Uterus (tissue), 4 donors: Measurements from ENCODE around the gene DPH1. TPM values are rescaled to one million over a fixed set of nuclear protein-coding genes. Genes with fewer than 3 reads are reported as not detected.

Source experiments
- DNase-seq, 2 donors: peaks; one replicate each; pipeline ENCODE4 v3.0.0-alpha.2; 2019 to 2020
- H3K27ac ChIP-seq, 2 donors: fragments of 200-600 bp; sonication (generic); 1 replicate in 1 of 2; 2 replicates in 1 of 2; pipeline ENCODE4 v1.5.1; 2016 to 2018
- H3K27me3 ChIP-seq, 2 donors: fragments of 200-600 bp; sonication (generic); one replicate each; pipeline ENCODE4 v1.5.1; 2018 to 2019; ENCODE audit warnings: control low read depth in 1 of 2
- H3K36me3 ChIP-seq, 2 donors: fragments of 200-600 bp; sonication (generic); one replicate each; pipeline ENCODE4 v1.5.1; 2019; ENCODE audit warnings: control low read depth in 1 of 2
- H3K4me1 ChIP-seq, 2 donors: fragments of 200-600 bp; sonication (generic); one replicate each; pipeline ENCODE4 v1.5.1; 2018 to 2019; ENCODE audit warnings: control low read depth in 1 of 2
- H3K4me3 ChIP-seq, 2 donors: fragments of 200-600 bp; sonication (generic); 1 replicate in 1 of 2; 2 replicates in 1 of 2; pipeline ENCODE4 v1.5.1; 2018 to 2019; ENCODE audit warnings: mild to moderate bottlenecking in 1 of 2
- H3K9me3 ChIP-seq, 2 donors: fragments of 200-600 bp; sonication (generic); one replicate each; pipeline ENCODE4 v1.5.1; 2019; ENCODE audit warnings: control low read depth in 1 of 2
- POLR2A ChIP-seq, 2 donors: fragments of 450-650 bp; IDR thresholded peaks; one replicate each; pipeline ENCODE4 v1.6.1; 2016; ENCODE audit warnings: antibody characterized with exemption in 2 of 2, mild to moderate bottlenecking in 1 of 2, moderate library complexity in 1 of 2
- intact Hi-C: fragments of 100-400 bp; cut with DNase I; formaldehyde crosslinking; loops from one replicate; pipeline ENCODE4 v1.15.1; 2023; ENCODE audit warnings: low total_unique reads
- total RNA-seq, 4 donors: library from RNA; depleted of rRNA in 3 of 4; stranded (reverse); fragments of >200 nt in 3 of 4; gene quantifications; one replicate each; pipeline versions ENCODE4 v1.1.0 to v1.2.4, GENCODE V29; 2014 to 2023
- TF ChIP-seq, protein P1 (sequence below), 4 experiments: fragments of 200-600 bp in 2 of 4; fragments of 450-650 bp in 2 of 4; sonication (generic) in 2 of 4; IDR thresholded peaks; one replicate each; pipeline ENCODE4 v1.5.1; 2016 to 2019; ENCODE audit warnings: antibody characterized with exemption in 4 of 4, mild to moderate bottlenecking in 2 of 4, moderate library complexity in 1 of 4
- donor health status: DM: yes; HTN: yes; CAD: no.

DPH1 gene
- total RNA-seq, 4 donors from 2014 or later: 26.8 to 121 (median 49.1) TPM

DNA sequence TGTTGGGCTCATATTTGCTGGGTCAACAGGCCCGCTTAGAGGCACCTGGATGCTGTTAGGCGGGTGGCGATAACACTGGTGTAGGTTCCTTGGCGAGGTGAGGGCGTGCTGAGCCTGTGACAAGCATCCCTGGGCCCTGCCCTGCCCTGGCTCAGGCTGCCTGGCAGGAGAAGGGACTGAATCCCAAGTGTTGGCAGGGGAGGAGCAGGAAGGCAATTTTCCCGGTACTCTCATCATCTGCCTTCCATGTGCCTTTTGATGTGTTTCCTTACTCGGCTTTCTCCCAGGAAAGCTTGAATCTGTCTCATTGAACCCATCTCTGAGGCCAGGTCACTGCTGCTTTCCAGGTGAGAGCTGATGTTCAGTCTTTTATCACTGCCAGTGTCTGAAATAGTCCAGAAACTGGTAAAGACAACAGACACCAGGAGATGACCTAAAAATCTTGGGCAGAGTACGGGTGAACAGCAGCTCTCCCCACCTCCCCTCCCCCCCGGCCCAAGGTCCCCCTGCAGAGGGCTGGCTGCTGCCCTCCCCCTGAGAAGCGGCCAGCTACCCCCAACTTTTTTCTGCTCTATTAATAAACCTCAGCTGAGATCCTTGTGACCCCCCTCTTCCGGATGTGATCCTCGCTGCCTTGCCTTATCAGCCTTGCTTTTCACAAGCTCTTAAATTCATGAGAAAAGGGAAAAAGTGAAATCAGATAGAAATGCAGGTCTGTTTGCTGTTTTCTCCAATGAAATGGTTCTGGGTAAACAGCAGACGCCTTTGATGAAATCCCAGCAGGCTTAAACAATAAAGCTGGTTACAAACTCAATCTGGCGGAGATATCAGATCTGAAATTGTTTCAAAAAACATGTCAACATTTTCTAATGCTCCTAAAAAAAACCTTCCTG, 33.8 kb upstream of the DPH1 start:
- H3K36me3 ChIP-seq: no peaks in the 10 kb centered on the region
- intact Hi-C loops: no loop called here
- H3K4me3 ChIP-seq: no peak overlapping the region
- H3K27ac ChIP-seq: no peak overlapping the region
- TF ChIP-seq, protein P1, sequence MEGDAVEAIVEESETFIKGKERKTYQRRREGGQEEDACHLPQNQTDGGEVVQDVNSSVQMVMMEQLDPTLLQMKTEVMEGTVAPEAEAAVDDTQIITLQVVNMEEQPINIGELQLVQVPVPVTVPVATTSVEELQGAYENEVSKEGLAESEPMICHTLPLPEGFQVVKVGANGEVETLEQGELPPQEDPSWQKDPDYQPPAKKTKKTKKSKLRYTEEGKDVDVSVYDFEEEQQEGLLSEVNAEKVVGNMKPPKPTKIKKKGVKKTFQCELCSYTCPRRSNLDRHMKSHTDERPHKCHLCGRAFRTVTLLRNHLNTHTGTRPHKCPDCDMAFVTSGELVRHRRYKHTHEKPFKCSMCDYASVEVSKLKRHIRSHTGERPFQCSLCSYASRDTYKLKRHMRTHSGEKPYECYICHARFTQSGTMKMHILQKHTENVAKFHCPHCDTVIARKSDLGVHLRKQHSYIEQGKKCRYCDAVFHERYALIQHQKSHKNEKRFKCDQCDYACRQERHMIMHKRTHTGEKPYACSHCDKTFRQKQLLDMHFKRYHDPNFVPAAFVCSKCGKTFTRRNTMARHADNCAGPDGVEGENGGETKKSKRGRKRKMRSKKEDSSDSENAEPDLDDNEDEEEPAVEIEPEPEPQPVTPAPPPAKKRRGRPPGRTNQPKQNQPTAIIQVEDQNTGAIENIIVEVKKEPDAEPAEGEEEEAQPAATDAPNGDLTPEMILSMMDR (IDR thresholded peaks at IDR 0.05): no peak
- TF ChIP-seq POLR2A (IDR thresholded peaks at IDR 0.05): no peak
- no peak for DNase-seq
- peaks cover 0 to 15% of the 10 kb centered on the region in 2 donors for H3K4me1 ChIP-seq
- H3K9me3 ChIP-seq: no peaks in the 10 kb centered on the region
- no peaks in the 10 kb centered on the region for H3K27me3 ChIP-seq

DNA sequence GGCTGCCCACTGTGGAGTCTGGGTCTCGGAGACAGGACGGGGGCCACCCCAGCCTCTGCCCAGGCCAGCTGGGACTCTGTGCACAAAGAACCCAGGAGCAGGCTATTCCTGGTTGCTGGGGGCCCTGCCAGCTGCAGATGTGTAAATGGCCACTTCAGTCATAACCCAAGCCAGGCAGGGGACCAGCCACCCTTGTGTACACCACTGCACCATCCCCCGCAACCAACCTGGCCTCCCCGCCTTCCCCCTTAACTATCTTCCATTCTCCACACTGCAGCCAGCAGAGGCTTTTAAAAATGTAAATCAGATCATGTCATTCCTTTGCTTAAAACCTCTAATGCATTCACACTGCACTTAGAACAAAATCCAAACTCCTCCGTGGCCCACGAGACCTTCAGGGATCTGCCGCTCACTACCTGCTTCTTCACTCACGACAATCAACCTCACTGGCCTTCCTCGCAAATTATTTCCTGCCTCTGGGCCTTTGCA, 33.1 kb upstream of the DPH1 start:
- no peaks in the 10 kb centered on the region for H3K36me3 ChIP-seq
- no peak for DNase-seq
- H3K4me1 ChIP-seq: peaks cover 0 to 15% of the 10 kb centered on the region in 2 donors
- intact Hi-C loops: no loop called here
- no peaks in the 10 kb centered on the region for H3K27me3 ChIP-seq
- no peaks in the 10 kb centered on the region for H3K9me3 ChIP-seq
- TF ChIP-seq POLR2A (IDR thresholded peaks at IDR 0.05): no peak
- TF ChIP-seq, protein P1 (IDR thresholded peaks at IDR 0.05): no peak
- H3K4me3 ChIP-seq: no peak overlapping the region
- H3K27ac ChIP-seq: no peak overlapping the region

DNA sequence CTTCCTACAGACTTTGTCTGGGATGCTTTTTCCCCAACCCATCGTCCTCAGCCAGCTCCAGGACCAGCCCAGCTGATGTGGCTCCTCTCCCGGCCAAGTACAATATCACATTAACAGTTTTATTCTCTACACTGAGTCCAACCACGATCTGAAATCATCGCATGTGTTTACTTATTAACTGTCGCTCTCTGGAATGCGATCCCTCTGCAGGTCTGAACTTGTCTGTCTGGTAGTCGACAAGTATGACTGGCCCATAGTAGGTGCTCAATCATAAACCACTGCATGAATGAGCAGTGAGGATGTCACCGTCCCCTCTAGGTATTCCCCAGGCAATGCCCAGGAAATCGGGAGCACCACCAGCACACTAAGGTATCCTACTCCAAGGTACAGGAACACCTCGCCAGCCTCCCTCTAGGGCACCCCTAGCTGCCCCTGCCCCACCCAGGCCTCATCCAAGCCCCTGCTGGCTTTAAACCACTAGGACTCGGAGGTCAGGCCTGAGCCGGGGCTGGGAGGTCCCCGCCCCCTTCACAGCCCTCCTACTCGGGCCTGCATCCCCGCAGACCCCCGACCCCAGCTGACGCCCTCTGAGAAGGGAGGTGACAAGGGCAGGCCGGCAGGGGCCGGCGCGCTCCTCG, 32.5 kb upstream of the DPH1 start:
- Histone ChIP-seq H3K27me3 (no peaks in the 10 kb centered on the region), H3K4me3 (peak overlapping the region in 1 of 2 donors; percentile 43), H3K36me3 (no peaks in the 10 kb centered on the region), H3K4me1 (peaks cover 0 to 15% of the 10 kb centered on the region in 2 donors), H3K9me3 (no peaks in the 10 kb centered on the region), H3K27ac (no peak overlapping the region)
- intact Hi-C loops: no loop called here
- DNase-seq: no peak
- no peak for TF ChIP-seq POLR2A (IDR thresholded peaks at IDR 0.05)
- TF ChIP-seq, protein P1 (IDR thresholded peaks at IDR 0.05): no peak

DNA sequence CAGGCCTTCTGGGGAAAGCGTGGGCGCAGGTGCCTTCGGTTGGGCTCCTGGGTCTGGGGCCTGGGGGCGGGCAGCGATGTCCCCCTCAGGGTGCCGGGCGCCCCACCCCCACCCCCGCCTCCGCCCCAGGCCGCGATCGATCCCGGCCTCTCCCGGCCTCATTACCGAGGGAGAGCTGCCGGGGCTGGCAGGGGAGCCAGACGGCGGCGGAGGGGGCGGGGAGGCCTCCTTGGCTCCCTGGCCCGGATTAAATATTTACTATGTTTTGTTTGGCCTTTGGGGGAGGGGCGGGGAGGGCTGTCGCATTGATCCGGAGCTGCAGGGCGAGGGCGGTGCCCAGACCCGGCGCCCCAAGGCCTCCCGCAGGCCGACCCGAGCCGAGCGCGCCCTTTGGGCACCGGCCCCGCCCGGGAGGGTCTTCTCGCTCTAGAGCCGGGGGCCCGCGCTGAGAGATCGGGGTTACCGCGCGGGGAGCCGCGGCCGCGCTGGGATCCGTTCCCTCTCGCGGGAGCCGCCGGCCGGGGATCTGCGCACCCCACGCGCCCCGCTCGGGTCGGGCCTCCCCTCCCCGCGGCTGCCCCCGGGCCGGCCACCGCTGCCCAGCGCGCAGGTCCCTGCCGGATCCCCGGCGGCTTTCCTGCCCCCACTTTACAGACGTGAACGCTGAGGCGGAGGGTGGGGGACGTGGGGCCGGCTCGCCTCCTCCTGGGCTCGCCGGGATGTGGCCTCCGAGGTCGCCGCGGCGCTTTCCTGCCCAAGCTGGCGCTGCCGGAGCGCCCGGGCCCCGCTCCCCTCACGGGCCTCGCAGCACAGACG, 31.8 kb upstream of the DPH1 start:
- no peaks in the 10 kb centered on the region for H3K9me3 ChIP-seq
- H3K4me1 ChIP-seq: peaks cover 0 to 15% of the 10 kb centered on the region in 2 donors
- H3K27me3 ChIP-seq: no peaks in the 10 kb centered on the region
- no peaks in the 10 kb centered on the region for H3K36me3 ChIP-seq
- intact Hi-C loops: no loop called here
- TF ChIP-seq, protein P1 (IDR thresholded peaks at IDR 0.05): no peak
- no peak for TF ChIP-seq POLR2A (IDR thresholded peaks at IDR 0.05)
- H3K4me3 ChIP-seq: peak overlapping the region; percentile 3 to 43
- DNase-seq: no peak
- H3K27ac ChIP-seq: peak overlapping the region; percentile 8 to 16
